Fibroblast of mammary gland (primary cell): ENCODE measurements around the gene PARP3.

Experiments used
- DNase-seq: peaks from one replicate; pipeline ENCODE4 v3.0.0-alpha.2; 2010; ENCODE audit warnings: low read depth
- H3K4me3 ChIP-seq: 2 replicates; pipeline ENCODE4 v1.5.1; 2011; ENCODE audit warnings: low read depth, mild to moderate bottlenecking, low read length, moderate library complexity; ENCODE audit not compliant: control insufficient read depth
- CTCF ChIP-seq: conservative IDR thresholded peaks from 2 replicates; pipeline ENCODE4 v1.5.1; 2011; ENCODE audit warnings: low read depth, low read length, inconsistent platforms; ENCODE audit not compliant: control insufficient read depth, insufficient read depth

PARP3 gene

GRCh38 chr3:51967384-51968169 lies 25.4 kb downstream of the PARP3 start, which contains the start of gene PCBP4:
PCBP4 (minus strand) TSS chr3:51967454; CDS start chr3:51961240, 6,214 bp downstream.
- H3K4me3 ChIP-seq = peak within 1 kb of the TSS; percentile 62
- no peak for DNase-seq
- TF ChIP-seq CTCF = no peak

- no peak for TF ChIP-seq CTCF
- DNase-seq = peak; percentile 37
- peak overlapping the region; percentile 59 for H3K4me3 ChIP-seq
These were observed 26.1 kb downstream of the PARP3 start for GRCh38 chr3:51968170-51968775.

GRCh38 chr3:51968883-51969678 lies 26.9 kb downstream of the PARP3 start:
- H3K4me3 ChIP-seq = no peak overlapping the region
- no peak for TF ChIP-seq CTCF

GRCh38 chr3:51969841-51970240 lies 27.7 kb downstream of the PARP3 start:
- DNase-seq = no peak
- no peak for TF ChIP-seq CTCF

More at GRCh38 chr3:51968883-51969678, 26.9 kb downstream of the PARP3 start:
- DNase-seq = no peak

GRCh38 chr3:51970606-51971300 lies 28.6 kb downstream of the PARP3 start:
- no peak overlapping the region for H3K4me3 ChIP-seq
- TF ChIP-seq CTCF = no peak
- DNase-seq = no peak

More at GRCh38 chr3:51969841-51970240, 27.7 kb downstream of the PARP3 start:
- H3K4me3 ChIP-seq = no peak overlapping the region

- no peak for TF ChIP-seq CTCF
- DNase-seq = no peak
- H3K4me3 ChIP-seq = no peak overlapping the region
These were observed 29.2 kb downstream of the PARP3 start for GRCh38 chr3:51971350-51971749.
